ENCODE data around the gene TMEM41B. TPM values are rescaled to one million over a fixed set of nuclear protein-coding genes. Genes with fewer than 3 reads are reported as not detected.

TMEM41B gene
- total RNA-seq, 4 donors from 2014 or later = 14.4 to 23.5 (median 16.9) TPM

GRCh38 chr11:9347100-9347499 lies 32.7 kb upstream of the TMEM41B start:
- Histone ChIP-seq H3K4me3 (no peak overlapping the region), H3K36me3 (no peaks in the 10 kb centered on the region), H3K27ac (no peak overlapping the region), H3K27me3 (no peaks in the 10 kb centered on the region), H3K9me3 (no peaks in the 10 kb centered on the region), H3K4me1 (no peaks in the 10 kb centered on the region)
- ATAC-seq = no peak
- whole genome bisulfite sequencing, 2 donors (ENCODE audit: low coverage in 1 of 2) = 67 to 80% methylated on average over 1 to 2 of the region's 2 CpGs
- TF ChIP-seq EP300 (IDR thresholded peaks at IDR 0.05) (no peak), POLR2A (IDR thresholded peaks at IDR 0.05) (no peak), POLR2AphosphoS5 (IDR thresholded peaks at IDR 0.05) (no peak), CTCF (IDR thresholded peaks at IDR 0.05) (no peak)

- no peak for TF ChIP-seq POLR2AphosphoS5 (IDR thresholded peaks at IDR 0.05)
- no peak for TF ChIP-seq EP300 (IDR thresholded peaks at IDR 0.05)
- no peak for TF ChIP-seq POLR2A (IDR thresholded peaks at IDR 0.05)
- no peak for TF ChIP-seq CTCF (IDR thresholded peaks at IDR 0.05)
- Histone ChIP-seq H3K9me3 (no peaks in the 10 kb centered on the region), H3K36me3 (no peaks in the 10 kb centered on the region), H3K4me1 (no peaks in the 10 kb centered on the region), H3K27me3 (no peaks in the 10 kb centered on the region), H3K27ac (no peak overlapping the region), H3K4me3 (no peak overlapping the region)
- WGBS, 2 donors (ENCODE audit: low coverage in 1 of 2) = 85% methylated on average over 2 of the region's 3 CpGs; no CpG with 5 or more reads in 1 of the 2 donors
- ATAC-seq = no peak
Observed at GRCh38 chr11:9344061-9344680, 29.8 kb upstream of the TMEM41B start.

GRCh38 chr11:9341638-9342178 lies 27.3 kb upstream of the TMEM41B start:
- 52 to 63% methylated on average over 4 to 5 of the region's 5 CpGs for WGBS, 2 donors (ENCODE audit: low coverage in 1 of 2)
- Histone ChIP-seq H3K4me3 (no peak overlapping the region), H3K9me3 (no peaks in the 10 kb centered on the region), H3K27ac (no peak overlapping the region), H3K36me3 (no peaks in the 10 kb centered on the region), H3K4me1 (no peaks in the 10 kb centered on the region), H3K27me3 (no peaks in the 10 kb centered on the region)
- no peak for TF ChIP-seq POLR2AphosphoS5 (IDR thresholded peaks at IDR 0.05)
- no peak for ATAC-seq

GRCh38 chr11:9332655-9333054 lies 18.3 kb upstream of the TMEM41B start:
- Histone ChIP-seq H3K36me3 (no peaks in the 10 kb centered on the region), H3K4me3 (no peak overlapping the region), H3K9me3 (no peaks in the 10 kb centered on the region), H3K4me1 (no peaks in the 10 kb centered on the region), H3K27me3 (no peaks in the 10 kb centered on the region), H3K27ac (no peak overlapping the region)
- 67 to 68% methylated on average over 5 of the region's 5 CpGs for WGBS, 2 donors (ENCODE audit: low coverage in 1 of 2)
- TF ChIP-seq POLR2A (IDR thresholded peaks at IDR 0.05) = no peak
- no peak for TF ChIP-seq EP300 (IDR thresholded peaks at IDR 0.05)
- no peak for TF ChIP-seq CTCF (IDR thresholded peaks at IDR 0.05)
- no peak for TF ChIP-seq POLR2AphosphoS5 (IDR thresholded peaks at IDR 0.05)
- no peak for ATAC-seq

GRCh38 chr11:9330387-9331384 lies 16.3 kb upstream of the TMEM41B start:
- H3K9me3 ChIP-seq = no peaks in the 10 kb centered on the region
- WGBS, 2 donors (ENCODE audit: low coverage in 1 of 2) = 71 to 74% methylated on average over 4 to 6 of the region's 10 CpGs
- no peaks in the 10 kb centered on the region for H3K4me1 ChIP-seq
- TF ChIP-seq POLR2A (IDR thresholded peaks at IDR 0.05) (no peak), EP300 (IDR thresholded peaks at IDR 0.05) (no peak), POLR2AphosphoS5 (IDR thresholded peaks at IDR 0.05) (no peak), CTCF (IDR thresholded peaks at IDR 0.05) (no peak)
- no peaks in the 10 kb centered on the region for H3K27me3 ChIP-seq
- no peak for ATAC-seq
- H3K4me3 ChIP-seq = no peak overlapping the region
- H3K36me3 ChIP-seq = no peaks in the 10 kb centered on the region
- H3K27ac ChIP-seq = no peak overlapping the region
